HEK293 (cell line): ENCODE data around the gene EBF3.

Experiments used
- CTCF ChIA-PET: fragments of 350-600 bp; formaldehyde crosslinking; extraction: SDS; loops from one replicate; lab custom pipeline; 2021; ENCODE audit warnings: antibody characterized with exemption; lab: Yijun Ruan, JAX
- POLR2A ChIA-PET: fragments of 300-600 bp; formaldehyde crosslinking; extraction: SDS; loops from one replicate; lab custom pipeline; 2020; ENCODE audit warnings: antibody characterized with exemption, inconsistent platforms; lab: Yijun Ruan, JAX
- H3K27ac ChIP-seq: fragments of 200-500 bp; sonication (Bioruptor generic); 2 replicates; pipeline ENCODE4 v1.5.1; 2014; ENCODE audit warnings: low read depth, low read length, control low read depth, inconsistent platforms; ENCODE audit errors: extremely low read depth
- H3K36me3 ChIP-seq, 2 experiments: fragments of 200-500 bp in 1 of 2; sonication (Bioruptor generic) in 1 of 2; 1 replicate in 1 of 2; 2 replicates in 1 of 2; pipeline ENCODE4 v1.5.1; 2014 to 2017; ENCODE audit warnings: inconsistent platforms in 2 of 2, low read length in 2 of 2; ENCODE audit not compliant: control insufficient read depth in 2 of 2, insufficient read depth in 1 of 2
- H3K4me1 ChIP-seq: fragments of 200-500 bp; sonication (Bioruptor generic); 2 replicates; pipeline ENCODE4 v1.5.1; 2014; ENCODE audit warnings: mild to moderate bottlenecking, low read length, inconsistent platforms; ENCODE audit not compliant: control insufficient read depth, insufficient read depth
- H3K4me3 ChIP-seq: 2 replicates; pipeline ENCODE4 v1.5.1; 2011; ENCODE audit warnings: low read depth, mild to moderate bottlenecking, control low read depth, low read length, moderate library complexity
- H3K9me3 ChIP-seq: fragments of 200-500 bp; sonication (Bioruptor generic); 2 replicates; pipeline ENCODE4 v1.5.1; 2014; ENCODE audit warnings: low read depth, low read length, inconsistent platforms; ENCODE audit not compliant: control insufficient read depth, insufficient read depth
- GLI2 ChIP-seq: fragments of 450-650 bp; formaldehyde crosslinking; IDR thresholded peaks from 2 replicates; pipeline ENCODE4; 2017; ENCODE audit warnings: missing biosample characterization, missing genetic modification characterization, low read depth, borderline replicate concordance
- GLIS2 ChIP-seq: fragments of 450-650 bp; formaldehyde crosslinking; IDR thresholded peaks from 2 replicates; pipeline ENCODE4 v1.5.1; 2016; ENCODE audit warnings: missing biosample characterization, missing genetic modification characterization
- OSR2 ChIP-seq: fragments of 450-650 bp; formaldehyde crosslinking; IDR thresholded peaks from 2 replicates; pipeline ENCODE4 v1.5.1; 2016; ENCODE audit warnings: missing biosample characterization, missing genetic modification characterization
- YY1 ChIP-seq: fragments of 450-650 bp; formaldehyde crosslinking; IDR thresholded peaks from 2 replicates; pipeline ENCODE4 v1.5.1; 2018; ENCODE audit warnings: missing biosample characterization, missing genetic modification characterization
- ZNF114 ChIP-seq: fragments of 450-650 bp; formaldehyde crosslinking; IDR thresholded peaks from 2 replicates; pipeline ENCODE4 v1.5.0; 2017; ENCODE audit warnings: missing biosample characterization, missing genetic modification characterization
- ZNF132 ChIP-seq: fragments of 450-650 bp; formaldehyde crosslinking; IDR thresholded peaks from 2 replicates; pipeline ENCODE4 v1.5.1; 2017; ENCODE audit warnings: missing biosample characterization, missing genetic modification characterization, borderline replicate concordance
- ZNF146 ChIP-seq: fragments of 450-650 bp; formaldehyde crosslinking; IDR thresholded peaks from 2 replicates; pipeline ENCODE4 v1.5.1; 2016; ENCODE audit warnings: missing biosample characterization, missing genetic modification characterization
- ZNF16 ChIP-seq: fragments of 450-650 bp; formaldehyde crosslinking; IDR thresholded peaks from 2 replicates; pipeline ENCODE4 v1.5.1; 2016; ENCODE audit warnings: low read depth, missing biosample characterization, missing genetic modification characterization
- ZNF211 ChIP-seq: fragments of 450-650 bp; formaldehyde crosslinking; IDR thresholded peaks from 2 replicates; pipeline ENCODE4 v1.5.1; 2016; ENCODE audit warnings: low read depth, missing biosample characterization, missing genetic modification characterization
- ZNF274 ChIP-seq, 2 experiments: fragments of 200-500 bp in 1 of 2; fragments of 450-650 bp in 1 of 2; sonication (Bioruptor generic) in 1 of 2; formaldehyde crosslinking in 1 of 2; IDR thresholded peaks; 2 replicates each; pipeline versions ENCODE4 v1.5.1 to v1.6.1; 2014 to 2016; ENCODE audit warnings: borderline replicate concordance in 1 of 2, inconsistent platforms in 1 of 2, low read length in 1 of 2, missing biosample characterization in 1 of 2, missing genetic modification characterization in 1 of 2
- ZNF324 ChIP-seq: fragments of 450-650 bp; formaldehyde crosslinking; IDR thresholded peaks from 2 replicates; pipeline ENCODE4 v1.5.1; 2016; ENCODE audit warnings: missing biosample characterization, missing genetic modification characterization
- ZNF404 ChIP-seq: fragments of 450-650 bp; formaldehyde crosslinking; IDR thresholded peaks from 2 replicates; pipeline ENCODE4 v1.5.1; 2017; ENCODE audit warnings: missing biosample characterization, missing genetic modification characterization
- ZNF585B ChIP-seq: fragments of 450-650 bp; formaldehyde crosslinking; IDR thresholded peaks from 2 replicates; pipeline ENCODE4 v1.5.1; 2016; ENCODE audit warnings: missing biosample characterization, missing genetic modification characterization
- ZNF624 ChIP-seq: fragments of 450-650 bp; formaldehyde crosslinking; IDR thresholded peaks from 2 replicates; pipeline ENCODE4 v1.5.1; 2017; ENCODE audit warnings: missing biosample characterization, missing genetic modification characterization
- ZNF626 ChIP-seq: fragments of 450-650 bp; sonication (Bioruptor Pico); formaldehyde crosslinking; IDR thresholded peaks from 2 replicates; pipeline ENCODE4 v1.5.1; 2018; ENCODE audit warnings: missing biosample characterization, missing genetic modification characterization, inconsistent platforms
- ZNF677 ChIP-seq: fragments of 450-650 bp; IDR thresholded peaks from 2 replicates; pipeline ENCODE4 v1.5.0; 2018; ENCODE audit warnings: missing biosample characterization, mild to moderate bottlenecking, missing genetic modification characterization, moderate library complexity
- ZNF747 ChIP-seq: fragments of 450-650 bp; formaldehyde crosslinking; IDR thresholded peaks from 2 replicates; pipeline ENCODE4 v1.5.1; 2016; ENCODE audit warnings: missing biosample characterization, missing genetic modification characterization
- ZNF792 ChIP-seq: fragments of 450-650 bp; formaldehyde crosslinking; IDR thresholded peaks from 2 replicates; pipeline ENCODE4 v1.5.1; 2016; ENCODE audit warnings: missing biosample characterization, missing genetic modification characterization
- ZSCAN16 ChIP-seq: fragments of 450-650 bp; formaldehyde crosslinking; IDR thresholded peaks from 2 replicates; pipeline ENCODE4 v1.5.1; 2016; ENCODE audit warnings: missing biosample characterization, missing genetic modification characterization
- TF ChIP-seq, protein P1 (sequence below): fragments of 450-650 bp; formaldehyde crosslinking; IDR thresholded peaks from 2 replicates; pipeline ENCODE4 v1.5.1; 2016; ENCODE audit warnings: missing biosample characterization, missing genetic modification characterization
- TF ChIP-seq, protein P2 (sequence below): fragments of 450-650 bp; formaldehyde crosslinking; IDR thresholded peaks from 2 replicates; pipeline ENCODE4 v1.5.1; 2017; ENCODE audit warnings: missing biosample characterization, missing genetic modification characterization
- TF ChIP-seq, protein P3 (sequence below): fragments of 450-650 bp; formaldehyde crosslinking; IDR thresholded peaks from 2 replicates; pipeline ENCODE4 v1.5.1; 2017; ENCODE audit warnings: missing biosample characterization, missing genetic modification characterization
- TF ChIP-seq, protein P4 (sequence below): fragments of 450-650 bp; formaldehyde crosslinking; conservative IDR thresholded peaks from 2 replicates; pipeline ENCODE4 v1.5.1; 2016; ENCODE audit warnings: low read depth, missing biosample characterization, missing genetic modification characterization
- TF ChIP-seq, protein P5 (sequence below): fragments of 450-650 bp; formaldehyde crosslinking; IDR thresholded peaks from 2 replicates; pipeline ENCODE4 v1.5.1; 2016; ENCODE audit warnings: missing biosample characterization, missing genetic modification characterization

Gene EBF3

DNA sequence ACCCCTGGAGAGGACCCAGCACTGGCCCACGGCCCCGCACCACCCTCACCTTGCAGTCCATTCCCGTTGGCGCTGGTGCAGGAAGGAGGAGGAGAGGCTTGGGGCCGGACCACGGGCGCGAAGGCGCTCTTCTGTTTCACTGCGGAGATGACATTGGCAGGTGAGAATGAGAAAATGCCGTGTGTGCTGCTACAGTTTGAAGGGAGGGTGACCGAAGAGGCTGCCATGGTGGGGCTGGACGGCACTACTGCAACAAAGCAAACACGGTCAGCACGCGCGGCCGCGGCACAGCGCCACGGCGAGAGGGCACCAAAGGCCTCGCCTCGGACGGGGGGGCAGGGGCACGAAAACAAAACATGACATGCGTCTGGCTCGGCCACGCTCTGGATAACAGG lies 123.9 kb downstream of the EBF3 start:
- CTCF ChIA-PET: no interaction called here
- Histone ChIP-seq H3K27ac (no peak overlapping the region), H3K4me3 (no peak overlapping the region), H3K9me3 (no peaks in the 10 kb centered on the region), H3K4me1 (no peaks in the 10 kb centered on the region), H3K36me3 (peaks cover 0 to 63% of the 10 kb centered on the region in 2 experiments)
- TF ChIP-seq ZNF324 (tag by site-specific recombination) (no peak), OSR2 (tag by site-specific recombination) (no peak), ZNF677 (no peak), ZNF114 (no peak), GLIS2 (tag by site-specific recombination) (no peak), ZNF16 (no peak), ZNF132 (tag by site-specific recombination) (no peak), ZNF211 (tag by site-specific recombination) (no peak), ZSCAN16 (tag by site-specific recombination) (no peak), ZNF792 (tag by site-specific recombination) (no peak)
- TF ChIP-seq, protein P1, sequence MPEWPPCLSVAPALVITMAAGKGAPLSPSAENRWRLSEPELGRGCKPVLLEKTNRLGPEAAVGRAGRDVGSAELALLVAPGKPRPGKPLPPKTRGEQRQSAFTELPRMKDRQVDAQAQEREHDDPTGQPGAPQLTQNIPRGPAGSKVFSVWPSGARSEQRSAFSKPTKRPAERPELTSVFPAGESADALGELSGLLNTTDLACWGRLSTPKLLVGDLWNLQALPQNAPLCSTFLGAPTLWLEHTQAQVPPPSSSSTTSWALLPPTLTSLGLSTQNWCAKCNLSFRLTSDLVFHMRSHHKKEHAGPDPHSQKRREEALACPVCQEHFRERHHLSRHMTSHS (tag by site-specific recombination): no peak
- TF ChIP-seq, protein P2, sequence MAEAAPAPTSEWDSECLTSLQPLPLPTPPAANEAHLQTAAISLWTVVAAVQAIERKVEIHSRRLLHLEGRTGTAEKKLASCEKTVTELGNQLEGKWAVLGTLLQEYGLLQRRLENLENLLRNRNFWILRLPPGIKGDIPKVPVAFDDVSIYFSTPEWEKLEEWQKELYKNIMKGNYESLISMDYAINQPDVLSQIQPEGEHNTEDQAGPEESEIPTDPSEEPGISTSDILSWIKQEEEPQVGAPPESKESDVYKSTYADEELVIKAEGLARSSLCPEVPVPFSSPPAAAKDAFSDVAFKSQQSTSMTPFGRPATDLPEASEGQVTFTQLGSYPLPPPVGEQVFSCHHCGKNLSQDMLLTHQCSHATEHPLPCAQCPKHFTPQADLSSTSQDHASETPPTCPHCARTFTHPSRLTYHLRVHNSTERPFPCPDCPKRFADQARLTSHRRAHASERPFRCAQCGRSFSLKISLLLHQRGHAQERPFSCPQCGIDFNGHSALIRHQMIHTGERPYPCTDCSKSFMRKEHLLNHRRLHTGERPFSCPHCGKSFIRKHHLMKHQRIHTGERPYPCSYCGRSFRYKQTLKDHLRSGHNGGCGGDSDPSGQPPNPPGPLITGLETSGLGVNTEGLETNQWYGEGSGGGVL (tag by site-specific recombination): no peak
- TF ChIP-seq, all 188 proteins: peak for 0
- POLR2A ChIA-PET: no interaction called here

DNA sequence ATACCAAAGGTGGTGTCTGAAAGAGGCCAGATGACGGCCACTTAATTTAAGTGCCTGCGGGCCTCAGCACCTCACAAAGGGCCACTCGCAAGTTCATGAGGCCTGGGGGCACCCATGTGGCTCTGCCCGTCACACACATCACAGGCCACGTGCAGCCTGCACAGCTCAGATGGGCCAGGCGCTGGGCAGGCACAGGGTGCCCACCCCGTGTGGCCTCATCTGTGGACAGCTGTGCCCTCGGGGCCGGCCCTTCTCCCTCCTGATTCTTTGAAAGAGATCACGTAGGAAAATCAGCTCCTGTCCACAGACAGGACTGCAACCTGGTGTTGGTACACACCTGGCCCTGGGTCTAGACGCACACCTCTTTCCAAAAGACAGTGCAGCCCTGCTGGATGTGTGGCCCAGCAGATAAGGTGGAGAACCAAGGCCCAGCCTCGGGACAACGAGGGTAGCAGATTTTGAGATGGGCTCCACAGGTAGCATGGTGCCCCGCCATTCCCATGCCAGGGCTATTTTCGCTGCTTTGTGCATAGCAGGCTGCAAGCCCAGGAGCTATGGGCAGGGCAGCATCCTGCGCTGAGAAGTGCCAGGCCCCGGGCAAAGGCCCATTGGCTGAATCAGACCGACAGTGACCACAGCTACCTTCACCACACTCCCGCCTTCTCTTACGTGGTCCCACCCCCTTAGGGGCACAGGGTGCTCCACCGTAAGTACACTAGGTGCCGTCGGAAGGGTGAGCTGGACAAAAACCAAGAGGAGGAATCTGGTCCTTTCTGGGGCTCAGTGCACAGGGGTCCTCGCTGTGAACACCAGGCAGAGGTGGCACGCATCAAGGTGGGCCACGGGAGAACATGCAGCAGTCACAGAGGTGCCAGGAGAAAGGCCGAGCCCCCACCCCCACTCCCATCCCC lies 124.5 kb downstream of the EBF3 start:
- H3K9me3 ChIP-seq: no peaks in the 10 kb centered on the region
- no peak overlapping the region for H3K27ac ChIP-seq
- peaks cover 0 to 59% of the 10 kb centered on the region in 2 experiments for H3K36me3 ChIP-seq
- no peak overlapping the region for H3K4me3 ChIP-seq
- ChIA-PET POLR2A (no interaction called here), CTCF (no interaction called here)
- H3K4me1 ChIP-seq: no peaks in the 10 kb centered on the region
- no peak for TF ChIP-seq ZNF626 (tag by site-specific recombination)
- TF ChIP-seq, protein P3, sequence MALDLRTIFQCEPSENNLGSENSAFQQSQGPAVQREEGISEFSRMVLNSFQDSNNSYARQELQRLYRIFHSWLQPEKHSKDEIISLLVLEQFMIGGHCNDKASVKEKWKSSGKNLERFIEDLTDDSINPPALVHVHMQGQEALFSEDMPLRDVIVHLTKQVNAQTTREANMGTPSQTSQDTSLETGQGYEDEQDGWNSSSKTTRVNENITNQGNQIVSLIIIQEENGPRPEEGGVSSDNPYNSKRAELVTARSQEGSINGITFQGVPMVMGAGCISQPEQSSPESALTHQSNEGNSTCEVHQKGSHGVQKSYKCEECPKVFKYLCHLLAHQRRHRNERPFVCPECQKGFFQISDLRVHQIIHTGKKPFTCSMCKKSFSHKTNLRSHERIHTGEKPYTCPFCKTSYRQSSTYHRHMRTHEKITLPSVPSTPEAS (tag by site-specific recombination): no peak
- no peak for TF ChIP-seq ZNF585B
- no peak for TF ChIP-seq YY1 (tag by site-specific recombination)
- TF ChIP-seq ZNF624 (tag by site-specific recombination): no peak
- TF ChIP-seq ZNF146: no peak
- TF ChIP-seq GLI2 (tag by site-specific recombination): no peak
- TF ChIP-seq, protein P4, sequence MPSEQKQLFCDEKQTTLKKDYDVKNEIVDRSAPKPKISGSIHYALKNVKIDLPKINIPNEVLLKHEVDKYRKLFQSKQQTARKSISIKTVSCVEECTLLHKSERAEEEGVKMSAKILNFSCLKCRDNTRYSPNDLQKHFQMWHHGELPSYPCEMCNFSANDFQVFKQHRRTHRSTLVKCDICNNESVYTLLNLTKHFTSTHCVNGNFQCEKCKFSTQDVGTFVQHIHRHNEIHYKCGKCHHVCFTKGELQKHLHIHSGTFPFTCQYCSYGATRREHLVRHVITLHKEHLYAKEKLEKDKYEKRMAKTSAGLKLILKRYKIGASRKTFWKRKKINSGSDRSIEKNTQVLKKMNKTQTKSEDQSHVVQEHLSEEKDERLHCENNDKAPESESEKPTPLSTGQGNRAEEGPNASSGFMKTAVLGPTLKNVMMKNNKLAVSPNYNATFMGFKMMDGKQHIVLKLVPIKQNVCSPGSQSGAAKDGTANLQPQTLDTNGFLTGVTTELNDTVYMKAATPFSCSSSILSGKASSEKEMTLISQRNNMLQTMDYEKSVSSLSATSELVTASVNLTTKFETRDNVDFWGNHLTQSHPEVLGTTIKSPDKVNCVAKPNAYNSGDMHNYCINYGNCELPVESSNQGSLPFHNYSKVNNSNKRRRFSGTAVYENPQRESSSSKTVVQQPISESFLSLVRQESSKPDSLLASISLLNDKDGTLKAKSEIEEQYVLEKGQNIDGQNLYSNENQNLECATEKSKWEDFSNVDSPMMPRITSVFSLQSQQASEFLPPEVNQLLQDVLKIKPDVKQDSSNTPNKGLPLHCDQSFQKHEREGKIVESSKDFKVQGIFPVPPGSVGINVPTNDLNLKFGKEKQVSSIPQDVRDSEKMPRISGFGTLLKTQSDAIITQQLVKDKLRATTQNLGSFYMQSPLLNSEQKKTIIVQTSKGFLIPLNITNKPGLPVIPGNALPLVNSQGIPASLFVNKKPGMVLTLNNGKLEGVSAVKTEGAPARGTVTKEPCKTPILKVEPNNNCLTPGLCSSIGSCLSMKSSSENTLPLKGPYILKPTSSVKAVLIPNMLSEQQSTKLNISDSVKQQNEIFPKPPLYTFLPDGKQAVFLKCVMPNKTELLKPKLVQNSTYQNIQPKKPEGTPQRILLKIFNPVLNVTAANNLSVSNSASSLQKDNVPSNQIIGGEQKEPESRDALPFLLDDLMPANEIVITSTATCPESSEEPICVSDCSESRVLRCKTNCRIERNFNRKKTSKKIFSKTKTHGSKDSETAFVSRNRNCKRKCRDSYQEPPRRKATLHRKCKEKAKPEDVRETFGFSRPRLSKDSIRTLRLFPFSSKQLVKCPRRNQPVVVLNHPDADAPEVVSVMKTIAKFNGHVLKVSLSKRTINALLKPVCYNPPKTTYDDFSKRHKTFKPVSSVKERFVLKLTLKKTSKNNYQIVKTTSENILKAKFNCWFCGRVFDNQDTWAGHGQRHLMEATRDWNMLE (tag by site-specific recombination): no peak
- TF ChIP-seq ZNF404: no peak
- TF ChIP-seq, protein P5, sequence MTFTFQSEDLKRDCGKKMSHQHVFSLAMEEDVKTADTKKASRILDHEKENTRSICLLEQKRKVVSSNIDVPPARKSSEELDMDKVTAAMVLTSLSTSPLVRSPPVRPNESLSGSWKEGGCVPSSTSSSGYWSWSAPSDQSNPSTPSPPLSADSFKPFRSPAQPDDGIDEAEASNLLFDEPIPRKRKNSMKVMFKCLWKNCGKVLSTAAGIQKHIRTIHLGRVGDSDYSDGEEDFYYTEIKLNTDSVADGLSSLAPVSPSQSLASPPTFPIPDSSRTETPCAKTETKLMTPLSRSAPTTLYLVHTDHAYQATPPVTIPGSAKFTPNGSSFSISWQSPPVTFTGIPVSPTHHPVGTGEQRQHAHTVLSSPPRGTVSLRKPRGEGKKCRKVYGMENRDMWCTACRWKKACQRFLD (tag by site-specific recombination): no peak
- no peak for TF ChIP-seq ZNF747 (tag by site-specific recombination)
- TF ChIP-seq ZNF274 (IDR thresholded peaks at IDR 0.05; ENCODE audit: low read length): no peak
- no peak for TF ChIP-seq ZNF274 (tag by site-specific recombination; IDR thresholded peaks at IDR 0.05; ENCODE audit: borderline replicate concordance)
